ENCODE data around the gene NAA30. TPM values are rescaled to one million over a fixed set of nuclear protein-coding genes. Genes with fewer than 3 reads are reported as not detected.

Gene NAA30
- total RNA-seq, 4 donors from 2014 or later: 11.4 to 16.6 (median 13.1) TPM

GRCh38 chr14:57400556-57401494, 10.4 kb downstream of the NAA30 start:
- no peaks in the 10 kb centered on the region for H3K27me3 ChIP-seq
- no peak for TF ChIP-seq CTCF (IDR thresholded peaks at IDR 0.05)
- no peak for TF ChIP-seq POLR2A (IDR thresholded peaks at IDR 0.05)
- no peak for TF ChIP-seq EP300 (IDR thresholded peaks at IDR 0.05)

GRCh38 chr14:57401501-57401900, 11.1 kb downstream of the NAA30 start:
- Histone ChIP-seq H3K4me1 (peaks cover 0 to 10% (median 3%) of the 10 kb centered on the region in 4 donors), H3K4me3 (no peak overlapping the region), H3K36me3 (peaks cover 0 to 45% (median 2%) of the 10 kb centered on the region in 3 donors), H3K27ac (no peak overlapping the region), H3K9me3 (no peaks in the 10 kb centered on the region), H3K27me3 (no peaks in the 10 kb centered on the region)
- DNase-seq (ENCODE audit: low spot score in 2 of 2): no peak
- WGBS, 2 donors: 85 to 91% methylated on average over 2 of the region's 2 CpGs
- TF ChIP-seq CTCF (IDR thresholded peaks at IDR 0.05) (no peak), POLR2A (IDR thresholded peaks at IDR 0.05) (no peak), EP300 (IDR thresholded peaks at IDR 0.05) (no peak)

More at GRCh38 chr14:57400556-57401494, 10.4 kb downstream of the NAA30 start:
- peaks cover 0 to 17% (median 3%) of the 10 kb centered on the region in 4 donors for H3K4me1 ChIP-seq
- no peak for DNase-seq (ENCODE audit: low spot score in 2 of 2)
- WGBS, 2 donors: 89 to 96% methylated on average over 4 of the region's 4 CpGs
- H3K27ac ChIP-seq: no peak overlapping the region
- no peaks in the 10 kb centered on the region for H3K9me3 ChIP-seq
- peaks cover 0 to 45% (median 2%) of the 10 kb centered on the region in 3 donors for H3K36me3 ChIP-seq
- no peak overlapping the region for H3K4me3 ChIP-seq

- 48 to 49% methylated on average over 1 of the region's 1 CpG for WGBS, 2 donors
- no peak overlapping the region for H3K27ac ChIP-seq
- H3K9me3 ChIP-seq: no peaks in the 10 kb centered on the region
- H3K4me1 ChIP-seq: peaks cover 0 to 9% (median 3%) of the 10 kb centered on the region in 4 donors
- TF ChIP-seq EP300 (IDR thresholded peaks at IDR 0.05) (no peak), POLR2A (IDR thresholded peaks at IDR 0.05) (no peak), CTCF (IDR thresholded peaks at IDR 0.05) (no peak)
- H3K4me3 ChIP-seq: no peak overlapping the region
- no peaks in the 10 kb centered on the region for H3K27me3 ChIP-seq
- H3K36me3 ChIP-seq: peaks cover 0 to 45% (median 2%) of the 10 kb centered on the region in 3 donors
- no peak for DNase-seq (ENCODE audit: low spot score in 2 of 2)
Measured at GRCh38 chr14:57402173-57402852, 11.9 kb downstream of the NAA30 start.

- no peaks in the 10 kb centered on the region for H3K27me3 ChIP-seq
- H3K4me3 ChIP-seq: no peak overlapping the region
- H3K9me3 ChIP-seq: no peaks in the 10 kb centered on the region
- H3K4me1 ChIP-seq: peaks cover 0 to 9% (median 3%) of the 10 kb centered on the region in 4 donors
- TF ChIP-seq POLR2A (IDR thresholded peaks at IDR 0.05): no peak
- no peak for TF ChIP-seq EP300 (IDR thresholded peaks at IDR 0.05)
- TF ChIP-seq CTCF (IDR thresholded peaks at IDR 0.05): no peak
- no peak overlapping the region for H3K27ac ChIP-seq
- DNase-seq (ENCODE audit: low spot score in 2 of 2): no peak
- peaks cover 0 to 39% (median 2%) of the 10 kb centered on the region in 3 donors for H3K36me3 ChIP-seq
- WGBS, 2 donors: 96 to 98% methylated on average over 1 of the region's 1 CpG
Measured at GRCh38 chr14:57403521-57403864, 13.1 kb downstream of the NAA30 start.

- Histone ChIP-seq H3K9me3 (no peaks in the 10 kb centered on the region), H3K4me1 (peaks cover 0 to 9% (median 3%) of the 10 kb centered on the region in 4 donors), H3K4me3 (no peak overlapping the region), H3K36me3 (peaks cover 0 to 25% (median 2%) of the 10 kb centered on the region in 3 donors), H3K27ac (no peak overlapping the region), H3K27me3 (no peaks in the 10 kb centered on the region)
- TF ChIP-seq EP300 (IDR thresholded peaks at IDR 0.05): no peak
- no peak for TF ChIP-seq CTCF (IDR thresholded peaks at IDR 0.05)
- no peak for TF ChIP-seq POLR2A (IDR thresholded peaks at IDR 0.05)
- DNase-seq (ENCODE audit: low spot score in 2 of 2): no peak
- WGBS, 2 donors: 76 to 86% methylated on average over 2 of the region's 2 CpGs
Measured at GRCh38 chr14:57405562-57405961, 15.2 kb downstream of the NAA30 start.

Measured in tibial nerve (tissue), 4 donors.